MM.1S (cell line): ENCODE data around the gene TLR6.

Experiments
- CTCF ChIP-seq: fragments of 300-600 bp; sonication (generic); IDR thresholded peaks from 2 replicates; pipeline ENCODE4 v1.5.1; 2016; ENCODE audit warnings: antibody characterized with exemption, low read length, mixed read lengths
- EZH2 ChIP-seq: fragments of 300-600 bp; sonication (generic); optimal IDR thresholded peaks from 2 replicates; pipeline ENCODE3; 2017; ENCODE audit warnings: low read depth, mild to moderate bottlenecking, antibody characterized with exemption, low read length, mixed read lengths

DNA sequence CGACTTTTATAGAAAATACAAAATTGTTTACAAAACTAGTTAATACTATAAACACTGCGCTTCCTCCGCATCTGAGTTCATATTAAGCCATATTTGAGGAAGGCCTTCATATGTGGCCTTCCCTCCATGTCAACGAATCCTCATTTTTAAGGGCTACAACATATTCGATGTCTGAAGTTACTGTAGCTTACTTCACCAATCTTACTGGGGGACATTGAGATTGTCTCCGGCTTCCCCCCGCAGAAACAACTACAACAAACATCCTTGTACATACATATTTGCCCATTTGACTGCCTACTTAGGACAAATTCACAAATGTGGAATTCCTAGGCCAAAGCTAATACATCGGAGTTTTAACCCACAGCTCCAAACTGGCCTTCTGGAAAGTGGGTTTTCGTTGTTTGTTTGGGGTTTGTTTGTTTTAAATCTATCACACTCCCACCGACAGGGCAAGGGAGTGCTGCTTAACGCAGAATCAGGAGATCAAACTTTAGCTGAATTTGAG, 10.4 kb upstream of the TLR6 start:
- no peak for TF ChIP-seq CTCF
- TF ChIP-seq EZH2: no peak
